Measurements from ENCODE around the gene DDAH1. TPM values are rescaled to one million over a fixed set of nuclear protein-coding genes. Genes with fewer than 3 reads are reported as not detected.

DDAH1 gene
- total and polyA plus RNA-seq, 11 donors: 5.7 to 33.9 (median 16.1) TPM

Other genes with a start within 250 kb of the DDAH1 start
- gene C1orf52, start 205.5 kb downstream of the DDAH1 start, total RNA-seq: 10 to 100 TPM; 11.4 to 23.2 (median 17.0) TPM
- 10 to 100 TPM; 16.5 to 22.6 TPM for gene C1orf52, start 205.5 kb downstream of the DDAH1 start, polyA plus RNA-seq
- gene BCL10, start 188.5 kb downstream of the DDAH1 start, total RNA-seq: 10 to 100 TPM in 4 of 9 donors, 1 to 10 TPM in 5; 6.9 to 20.4 (median 8.7) TPM
- gene BCL10, start 188.5 kb downstream of the DDAH1 start, polyA plus RNA-seq: 1 to 10 TPM; 3.4 to 5.9 TPM
- 100 to 1,000 TPM in 1 of 9 donors, 10 to 100 TPM in 8; 12.0 to 213 (median 48.9) TPM for gene CCN1, start 115.6 kb upstream of the DDAH1 start, total RNA-seq
- gene CCN1, start 115.6 kb upstream of the DDAH1 start, polyA plus RNA-seq: 100 to 1,000 TPM in 1 of 2 donors, 10 to 100 TPM in 1; 31.0 to 253 TPM
- gene ZNHIT6, start 243.3 kb upstream of the DDAH1 start, total RNA-seq: 10 to 100 TPM in 4 of 9 donors, 1 to 10 TPM in 5; 7.1 to 12.8 (median 9.9) TPM
- 10 to 100 TPM in 1 of 2 donors, 1 to 10 TPM in 1; 8.6 to 11.0 TPM for gene ZNHIT6, start 243.3 kb upstream of the DDAH1 start, polyA plus RNA-seq

All from heart left ventricle (tissue), 11 donors.